ENCODE measurements around the gene ZBTB45. TPM values are rescaled to one million over a fixed set of nuclear protein-coding genes. Genes with fewer than 3 reads are reported as not detected.

The ZBTB45 gene
- total and polyA plus RNA-seq, 9 of the 15 experiments (the other 6 are each of a cell fraction or from before 2014, with no cell fraction given) = 0.08 to 16.1 (median 1.8) TPM

- TF ChIP-seq CREB5 (CRISPR knock-in tag; IDR thresholded peaks at IDR 0.05) (no peak), NR2F6 (CRISPR knock-in tag; IDR thresholded peaks at IDR 0.05) (no peak), ZNF511 (CRISPR knock-in tag; IDR thresholded peaks at IDR 0.05) (peak; percentile 86), STAT5A (IDR thresholded peaks at IDR 0.05; ENCODE audit: borderline replicate concordance, low read length) (no peak), NELFE (IDR thresholded peaks at IDR 0.05; ENCODE audit: insufficient read depth, insufficient read length) (no peak), CEBPB (tag; IDR thresholded peaks at IDR 0.05) (no peak), ZNF431 (CRISPR knock-in tag; IDR thresholded peaks at IDR 0.05) (no peak), KAT2B (IDR thresholded peaks at IDR 0.05; ENCODE audit: low read depth, low read length) (no peak), BHLHE40 (IDR thresholded peaks at IDR 0.05; ENCODE audit: low read length) (peak; percentile 72), MEF2A (IDR thresholded peaks at IDR 0.05; ENCODE audit: control insufficient read depth, low read depth, low read length) (no peak), RBM14 (IDR thresholded peaks at IDR 0.05; ENCODE audit: borderline replicate concordance, insufficient read depth, low read depth, low read length) (no peak), SMAD1 (IDR thresholded peaks at IDR 0.05; ENCODE audit: low read depth, low read length, partially characterized antibody) (peak; percentile 85), SAFB2 (IDR thresholded peaks at IDR 0.05; ENCODE audit: borderline replicate concordance, low read depth, low read length, severe bottlenecking) (no peak), TCF15 (CRISPR knock-in tag; IDR thresholded peaks at IDR 0.05) (no peak), CREB3L1 (IDR thresholded peaks at IDR 0.05; ENCODE audit: borderline replicate concordance, low read depth) (peak; percentile 73; the same call in 1 of the 2 replicates), PTBP1 (IDR thresholded peaks at IDR 0.05; ENCODE audit: low read depth, low read length) (0 out of 2 replicates have a peak, but pooled peaks have one; percentile 40), NFIC (IDR thresholded peaks at IDR 0.05) (peak; percentile 59), SMAD4 (CRISPR knock-in tag; conservative IDR thresholded peaks at IDR 0.05) (0 out of 2 replicates have a peak, but pooled peaks have one; percentile 52), BDP1 (IDR thresholded peaks at IDR 0.05; ENCODE audit: insufficient read depth, insufficient read length) (no peak), ARID2 (IDR thresholded peaks at IDR 0.05) (no peak), BRF1 (IDR thresholded peaks at IDR 0.05; ENCODE audit: borderline replicate concordance, extremely low read depth, insufficient read length) (no peak), TAL1 (IDR thresholded peaks at IDR 0.05) (no peak), HDAC3 (IDR thresholded peaks at IDR 0.05; ENCODE audit: borderline replicate concordance, partially characterized antibody) (no peak), HMG20B (CRISPR knock-in tag; IDR thresholded peaks at IDR 0.05) (no peak), SRSF3 (IDR thresholded peaks at IDR 0.05; ENCODE audit: insufficient read depth, low read length) (no peak), WHSC1 (IDR thresholded peaks at IDR 0.05; ENCODE audit: low read length) (no peak)
Measured at GRCh38 chr19:58559275-58560006, 39.8 kb upstream of the ZBTB45 start (continued).

Data from K562 (cell line).